Osteoblast (primary cell): ENCODE measurements around the gene COTL1. TPM values are rescaled to one million over a fixed set of nuclear protein-coding genes. Genes with fewer than 3 reads are reported as not detected.

Experiments
- DNase-seq: peaks from one replicate; pipeline ENCODE4 v3.0.0; 2011; ENCODE audit warnings: low spot score, mixed read lengths; ENCODE audit not compliant: insufficient read length; ENCODE audit errors: missing footprints
- H2AFZ ChIP-seq: 2 replicates; pipeline ENCODE4 v1.6.0; 2011; ENCODE audit warnings: mild to moderate bottlenecking, low read length
- H3K27ac ChIP-seq: 2 replicates; pipeline ENCODE4 v1.5.1; 2011; ENCODE audit warnings: mild to moderate bottlenecking, low read depth, low read length, moderate library complexity
- H3K27me3 ChIP-seq: 2 replicates; pipeline ENCODE4 v1.6.0; 2012; ENCODE audit warnings: mild to moderate bottlenecking, control low read depth, inconsistent platforms, low read length, moderate library complexity; ENCODE audit not compliant: insufficient read depth
- H3K36me3 ChIP-seq: 2 replicates; pipeline ENCODE4 v1.5.1; 2011; ENCODE audit warnings: mild to moderate bottlenecking, low read length, control low read depth, moderate library complexity; ENCODE audit not compliant: insufficient read depth
- H3K4me1 ChIP-seq: 2 replicates; pipeline ENCODE4 v1.5.1; 2011; ENCODE audit warnings: mild to moderate bottlenecking, low read length, control low read depth, moderate library complexity; ENCODE audit not compliant: insufficient read depth
- H3K4me2 ChIP-seq: 2 replicates; pipeline ENCODE4 v1.6.0; 2011; ENCODE audit warnings: mild to moderate bottlenecking, low read length; ENCODE audit not compliant: insufficient read depth
- H3K4me3 ChIP-seq: fragments of 200-600 bp; sonication (generic); 3 replicates; pipeline ENCODE4 v1.5.1; 2012; ENCODE audit warnings: mild to moderate bottlenecking, low read length, inconsistent platforms; ENCODE audit not compliant: insufficient read depth
- H3K79me2 ChIP-seq: 2 replicates; pipeline ENCODE4 v1.6.0; 2012; ENCODE audit warnings: mild to moderate bottlenecking, low read length, control low read depth, inconsistent platforms; ENCODE audit not compliant: insufficient read depth
- H3K9me3 ChIP-seq: 2 replicates; pipeline ENCODE4 v1.5.1; 2011; ENCODE audit warnings: low read depth, low read length, control low read depth
- H4K20me1 ChIP-seq: 2 replicates; pipeline ENCODE4 v1.6.0; 2012; ENCODE audit warnings: mild to moderate bottlenecking, low read length, control low read depth; ENCODE audit not compliant: insufficient read depth
- total RNA-seq: library from RNA; depleted of rRNA; stranded (reverse); fragments of >200 nt; gene quantifications from 2 replicates; pipeline ENCODE4 v1.2.3, GENCODE V29; 2012
- TF ChIP-seq, protein P1 (sequence below): IDR thresholded peaks from 2 replicates; pipeline ENCODE4 v1.5.1; 2011; ENCODE audit warnings: mild to moderate bottlenecking, low read depth, low read length, moderate library complexity; ENCODE audit errors: extremely low read depth

The COTL1 gene
- total RNA-seq, 1 donor = 145 TPM

DNA sequence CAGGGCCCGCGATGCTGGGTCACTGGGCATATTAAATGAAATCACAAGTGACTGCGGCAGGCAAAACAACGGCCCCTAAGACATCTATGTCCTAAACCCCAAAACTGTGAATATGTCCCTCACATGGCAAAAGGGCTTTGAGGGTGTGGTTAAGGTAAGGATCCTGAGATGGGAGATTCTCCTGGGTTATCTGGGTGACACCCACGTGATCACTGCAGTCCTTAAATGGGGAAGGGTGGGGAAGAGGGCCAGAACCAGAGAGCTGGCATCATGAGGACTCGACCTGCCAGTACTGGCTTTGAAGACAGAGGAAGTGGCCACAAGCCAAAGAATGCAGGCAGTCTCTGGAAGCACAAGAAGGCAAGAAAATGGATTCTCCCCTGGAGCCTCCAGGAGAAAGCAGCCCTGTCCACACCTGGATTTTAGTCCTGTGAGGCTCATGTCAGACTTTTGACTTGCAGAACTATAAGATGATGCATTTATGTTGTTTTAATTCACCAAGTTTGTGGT lies 12.5 kb downstream of the COTL1 start:
- no peak overlapping the region for H3K4me3 ChIP-seq
- H4K20me1 ChIP-seq = peaks cover 61% of the 10 kb centered on the region
- TF ChIP-seq, protein P1, sequence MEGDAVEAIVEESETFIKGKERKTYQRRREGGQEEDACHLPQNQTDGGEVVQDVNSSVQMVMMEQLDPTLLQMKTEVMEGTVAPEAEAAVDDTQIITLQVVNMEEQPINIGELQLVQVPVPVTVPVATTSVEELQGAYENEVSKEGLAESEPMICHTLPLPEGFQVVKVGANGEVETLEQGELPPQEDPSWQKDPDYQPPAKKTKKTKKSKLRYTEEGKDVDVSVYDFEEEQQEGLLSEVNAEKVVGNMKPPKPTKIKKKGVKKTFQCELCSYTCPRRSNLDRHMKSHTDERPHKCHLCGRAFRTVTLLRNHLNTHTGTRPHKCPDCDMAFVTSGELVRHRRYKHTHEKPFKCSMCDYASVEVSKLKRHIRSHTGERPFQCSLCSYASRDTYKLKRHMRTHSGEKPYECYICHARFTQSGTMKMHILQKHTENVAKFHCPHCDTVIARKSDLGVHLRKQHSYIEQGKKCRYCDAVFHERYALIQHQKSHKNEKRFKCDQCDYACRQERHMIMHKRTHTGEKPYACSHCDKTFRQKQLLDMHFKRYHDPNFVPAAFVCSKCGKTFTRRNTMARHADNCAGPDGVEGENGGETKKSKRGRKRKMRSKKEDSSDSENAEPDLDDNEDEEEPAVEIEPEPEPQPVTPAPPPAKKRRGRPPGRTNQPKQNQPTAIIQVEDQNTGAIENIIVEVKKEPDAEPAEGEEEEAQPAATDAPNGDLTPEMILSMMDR = no peak
- H3K36me3 ChIP-seq = peaks cover 15% of the 10 kb centered on the region
- no peak overlapping the region for H2AFZ ChIP-seq
- H3K4me1 ChIP-seq = peaks cover 33% of the 10 kb centered on the region
- no peaks in the 10 kb centered on the region for H3K9me3 ChIP-seq
- no peaks in the 10 kb centered on the region for H3K27me3 ChIP-seq
- no peak for DNase-seq
- peaks cover 94% of the 10 kb centered on the region for H3K79me2 ChIP-seq
- no peak overlapping the region for H3K4me2 ChIP-seq
- H3K27ac ChIP-seq = peak overlapping the region; percentile 52

DNA sequence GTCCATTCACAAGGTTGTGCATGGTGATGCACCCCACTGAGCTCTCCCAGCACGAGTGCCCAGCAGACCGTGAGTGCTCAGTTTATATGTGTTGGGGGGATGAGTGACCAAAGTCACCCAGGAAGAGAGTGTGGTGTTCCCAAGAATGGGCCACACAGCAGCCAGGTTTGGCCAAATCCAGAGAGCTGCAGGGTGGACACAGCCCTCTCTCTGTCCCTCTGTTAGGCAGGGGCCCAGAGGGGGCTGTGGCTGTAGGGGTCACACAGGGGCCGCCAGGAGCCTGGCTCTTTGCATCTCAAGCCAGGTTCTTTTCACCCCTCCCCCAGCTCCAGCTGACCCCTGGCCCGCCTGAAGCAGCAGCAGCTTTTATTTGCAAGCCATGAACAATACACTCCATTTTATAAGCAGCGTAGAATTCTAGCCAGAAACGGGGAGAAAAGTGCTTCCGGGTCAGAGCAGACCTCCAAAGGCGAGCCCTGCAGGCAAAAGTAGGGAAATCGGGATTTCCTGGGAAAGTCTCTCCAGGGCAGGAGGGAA lies 13.3 kb downstream of the COTL1 start:
- DNase-seq = no peak
- no peak overlapping the region for H3K4me2 ChIP-seq
- TF ChIP-seq, protein P1 = no peak
- peaks cover 87% of the 10 kb centered on the region for H3K79me2 ChIP-seq
- H3K27me3 ChIP-seq = no peaks in the 10 kb centered on the region
- peaks cover 10% of the 10 kb centered on the region for H3K36me3 ChIP-seq
- no peak overlapping the region for H2AFZ ChIP-seq
- H3K4me3 ChIP-seq = no peak overlapping the region
- peaks cover 59% of the 10 kb centered on the region for H4K20me1 ChIP-seq
- H3K4me1 ChIP-seq = peaks cover 42% of the 10 kb centered on the region
- H3K9me3 ChIP-seq = no peaks in the 10 kb centered on the region
- H3K27ac ChIP-seq = peak overlapping the region; percentile 52

DNA sequence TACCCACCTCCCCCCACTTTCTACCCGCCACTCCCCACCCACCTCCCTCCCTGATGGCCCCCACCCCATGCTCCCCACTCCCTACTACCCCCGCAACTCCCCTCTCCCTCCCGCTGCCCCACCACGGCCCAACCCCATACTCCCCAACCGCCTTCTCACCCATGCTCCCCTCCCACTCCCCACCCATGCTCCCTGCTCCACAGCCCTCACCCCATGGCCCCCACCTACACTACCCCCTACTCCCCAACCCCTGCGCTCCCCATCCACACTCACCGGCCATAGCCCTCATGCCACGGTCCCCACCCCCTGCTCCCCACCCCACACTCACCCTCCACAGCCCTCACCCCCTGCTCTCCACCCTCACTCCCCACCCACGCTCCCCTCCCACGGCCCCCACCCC lies 13.9 kb downstream of the COTL1 start:
- Histone ChIP-seq H3K9me3 (no peaks in the 10 kb centered on the region), H3K4me2 (no peak overlapping the region), H3K79me2 (peaks cover 85% of the 10 kb centered on the region), H3K27ac (peak overlapping the region; percentile 94), H3K27me3 (no peaks in the 10 kb centered on the region), H3K36me3 (peaks cover 4% of the 10 kb centered on the region), H4K20me1 (peaks cover 54% of the 10 kb centered on the region), H3K4me1 (peaks cover 48% of the 10 kb centered on the region), H3K4me3 (no peak overlapping the region), H2AFZ (no peak overlapping the region)
- DNase-seq = no peak
- TF ChIP-seq, protein P1 = no peak

DNA sequence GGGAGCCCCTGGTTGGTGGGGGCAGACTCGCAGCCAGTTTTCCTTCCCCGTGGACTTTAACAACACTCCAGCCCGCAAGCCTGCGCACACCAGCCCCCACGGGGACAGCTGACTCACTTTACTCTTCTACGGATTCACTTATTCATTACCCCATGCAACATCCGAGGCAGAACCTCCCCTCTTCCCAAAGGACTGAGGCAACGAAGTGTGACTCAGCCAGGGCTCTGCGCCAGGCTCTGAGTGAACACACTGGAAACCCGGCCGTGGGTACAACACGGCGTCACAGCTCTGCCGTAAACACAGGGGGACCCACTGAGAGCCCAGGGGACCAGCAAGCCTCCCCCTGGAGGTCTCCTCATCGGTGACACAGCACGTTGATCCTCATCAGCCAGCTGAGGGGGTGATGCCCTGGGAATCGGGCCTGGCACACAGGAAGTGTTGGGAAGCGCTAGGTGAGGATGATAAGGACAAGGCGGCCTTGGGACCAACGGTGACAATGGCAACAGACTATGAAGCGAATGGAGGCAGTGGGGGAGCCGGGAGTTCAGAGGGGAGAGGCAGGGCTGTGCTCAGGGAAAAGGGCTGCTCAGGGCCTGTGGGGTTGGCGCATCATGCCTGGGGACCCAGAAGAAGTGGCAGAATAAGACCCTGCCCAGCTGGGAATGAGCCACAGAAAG lies 14.6 kb downstream of the COTL1 start:
- Histone ChIP-seq H4K20me1 (peaks cover 48% of the 10 kb centered on the region), H3K4me1 (peaks cover 50% of the 10 kb centered on the region), H3K36me3 (peaks cover 3% of the 10 kb centered on the region), H3K9me3 (no peaks in the 10 kb centered on the region), H2AFZ (peak overlapping the region; percentile 32), H3K27me3 (no peaks in the 10 kb centered on the region), H3K4me3 (peak overlapping the region; percentile 31), H3K27ac (peak overlapping the region; percentile 94), H3K79me2 (peaks cover 85% of the 10 kb centered on the region), H3K4me2 (peak overlapping the region; percentile 73)
- TF ChIP-seq, protein P1 = no peak
- DNase-seq = peak; percentile 98
